Endodermal cell (in vitro differentiated cells): ENCODE data around the gene CCDC86. TPM values are rescaled to one million over a fixed set of nuclear protein-coding genes. Genes with fewer than 3 reads are reported as not detected.
A peak's percentile ranks its signal among the peaks of the same experiment; 100 is the strongest.

ENCODE experiments used
- DNase-seq: peaks from one replicate; pipeline ENCODE4 v3.0.0-alpha.2; 2017
- H3K27ac ChIP-seq: 2 replicates; pipeline ENCODE4 v1.5.1; 2013; ENCODE audit warnings: mild to moderate bottlenecking, low read depth, low read length, moderate library complexity
- H3K27me3 ChIP-seq: 2 replicates; pipeline ENCODE4 v1.6.1; 2013; ENCODE audit warnings: mild to moderate bottlenecking, low read length, moderate library complexity; ENCODE audit not compliant: insufficient read depth, control insufficient read depth, poor library complexity, severe bottlenecking
- H3K36me3 ChIP-seq: 2 replicates; pipeline ENCODE4 v1.7.0; 2013; ENCODE audit warnings: mild to moderate bottlenecking, low read length, moderate library complexity; ENCODE audit not compliant: control insufficient read depth, insufficient read depth
- H3K4me1 ChIP-seq: one replicate; pipeline ENCODE4 v1.7.0; 2013; ENCODE audit warnings: low read length; ENCODE audit not compliant: control insufficient read depth, insufficient read depth
- H3K4me3 ChIP-seq: 2 replicates; pipeline ENCODE4 v1.5.1; 2013; ENCODE audit warnings: mild to moderate bottlenecking, low read length, moderate library complexity
- H3K9ac ChIP-seq: 2 replicates; pipeline ENCODE4 v1.6.1; 2013; ENCODE audit warnings: mild to moderate bottlenecking, low read length, moderate library complexity; ENCODE audit not compliant: poor library complexity, severe bottlenecking; ENCODE audit errors: extremely low read depth
- H3K9me3 ChIP-seq: 2 replicates; pipeline ENCODE4 v1.6.1; 2013; ENCODE audit warnings: mild to moderate bottlenecking, low read length, moderate library complexity; ENCODE audit not compliant: control insufficient read depth
- H3K27ac Mint-ChIP-seq: 2 replicates; pipeline ENCODE4 v1.8.0; 2020; ENCODE audit warnings: mixed read lengths
- H3K27me3 Mint-ChIP-seq: 2 replicates; pipeline ENCODE4 v1.8.0; 2021; ENCODE audit warnings: mild to moderate bottlenecking, mixed read lengths; ENCODE audit not compliant: insufficient read depth
- H3K36me3 Mint-ChIP-seq: 2 replicates; pipeline ENCODE4 v1.8.0; 2020; ENCODE audit warnings: low read depth, mixed read lengths
- H3K4me1 Mint-ChIP-seq: 2 replicates; pipeline ENCODE4 v1.8.0; 2020; ENCODE audit warnings: mixed read lengths
- H3K4me3 Mint-ChIP-seq: 2 replicates; pipeline ENCODE4 v1.8.0; 2020; ENCODE audit warnings: mild to moderate bottlenecking, moderate library complexity, mixed read lengths
- H3K9me3 Mint-ChIP-seq: 2 replicates; pipeline ENCODE4 v1.8.0; 2020; ENCODE audit warnings: mild to moderate bottlenecking, mixed read lengths
- CTCF ChIP-seq: fragments of 200-600 bp; sonication (generic); conservative IDR thresholded peaks from 2 replicates; pipeline ENCODE4 v1.5.0; 2021; ENCODE audit warnings: antibody characterized with exemption, mild to moderate bottlenecking
- WGBS, 2 experiments: methylation state at CpG; one replicate each; pipeline versions ENCODE4 v1.1.5 to v1.1.7; 2013; ENCODE audit warnings: missing lambda C conversion rate in 2 of 2, mixed read lengths in 1 of 2; ENCODE audit not compliant: insufficient coverage in 1 of 2, insufficient read length in 1 of 2; 5-methylcytosine and 5-hydroxymethylcytosine counted together
- total RNA-seq, 2 donors: library from RNA; stranded (reverse); fragmentation: NEBNext Ultra II Directional in 1 of 2; extraction: Animal tissue kit (Norgen Biotek cat#: 25700) in 1 of 2; gene quantifications; 2 replicates in 1 of 2; 3 replicates in 1 of 2; pipeline ENCODE4 v1.2.1, GENCODE V29; 2021

The CCDC86 gene
- total RNA-seq, 2 donors from 2014 or later: 22.4 to 27.9 TPM

- peak overlapping the region; percentile 78 for H3K4me3 Mint-ChIP-seq
- no peak for TF ChIP-seq CTCF
- Histone ChIP-seq H3K36me3 (no peaks in the 10 kb centered on the region), H3K9ac (peak overlapping the region; percentile 86), H3K27me3 (no peaks in the 10 kb centered on the region), H3K4me1 (peaks cover 10% of the 10 kb centered on the region), H3K9me3 (no peaks in the 10 kb centered on the region), H3K4me3 (peak overlapping the region; percentile 94), H3K27ac (no peak overlapping the region)
- DNase-seq: no peak
- 21 to 26% methylated on average over 14 to 23 of the region's 23 CpGs for WGBS, 2 experiments
- no peaks in the 10 kb centered on the region for H3K9me3 Mint-ChIP-seq
- H3K4me1 Mint-ChIP-seq: peaks cover 35% of the 10 kb centered on the region
- H3K27me3 Mint-ChIP-seq: peaks cover 2% of the 10 kb centered on the region
- H3K36me3 Mint-ChIP-seq: peaks cover 4% of the 10 kb centered on the region
- H3K27ac Mint-ChIP-seq: peak overlapping the region; percentile 91
Measured at GRCh38 chr11:60842668-60843600, 1.0 kb downstream of the CCDC86 start.

GRCh38 chr11:60844045-60844869, 2.3 kb downstream of the CCDC86 start:
- TF ChIP-seq CTCF: no peak
- H3K27me3 Mint-ChIP-seq: no peaks in the 10 kb centered on the region

GRCh38 chr11:60844870-60845221, 2.9 kb downstream of the CCDC86 start:
- Mint-ChIP-seq H3K27ac (no peak overlapping the region), H3K27me3 (no peaks in the 10 kb centered on the region), H3K4me1 (peaks cover 34% of the 10 kb centered on the region), H3K4me3 (no peak overlapping the region), H3K36me3 (peaks cover 12% of the 10 kb centered on the region), H3K9me3 (no peaks in the 10 kb centered on the region)
- WGBS, 2 experiments: 73 to 81% methylated on average over 4 of the region's 4 CpGs
- H3K9me3 ChIP-seq: no peaks in the 10 kb centered on the region
- H3K9ac ChIP-seq: no peak overlapping the region
- TF ChIP-seq CTCF: no peak
- H3K27ac ChIP-seq: no peak overlapping the region
- H3K4me3 ChIP-seq: peak overlapping the region; percentile 94
- H3K4me1 ChIP-seq: peaks cover 10% of the 10 kb centered on the region
- DNase-seq: no peak
- H3K36me3 ChIP-seq: no peaks in the 10 kb centered on the region
- H3K27me3 ChIP-seq: no peaks in the 10 kb centered on the region

More at GRCh38 chr11:60844045-60844869, 2.3 kb downstream of the CCDC86 start:
- Histone ChIP-seq H3K36me3 (no peaks in the 10 kb centered on the region), H3K4me3 (peak overlapping the region; percentile 94), H3K9ac (no peak overlapping the region), H3K4me1 (peaks cover 10% of the 10 kb centered on the region), H3K9me3 (no peaks in the 10 kb centered on the region), H3K27me3 (no peaks in the 10 kb centered on the region), H3K27ac (no peak overlapping the region)
- no peaks in the 10 kb centered on the region for H3K9me3 Mint-ChIP-seq
- H3K36me3 Mint-ChIP-seq: peaks cover 11% of the 10 kb centered on the region
- H3K27ac Mint-ChIP-seq: no peak overlapping the region
- WGBS, 2 experiments: 78 to 81% methylated on average over 7 to 10 of the region's 10 CpGs
- H3K4me3 Mint-ChIP-seq: peak overlapping the region; percentile 78
- H3K4me1 Mint-ChIP-seq: peaks cover 34% of the 10 kb centered on the region
- no peak for DNase-seq
